IMR-90 (cell line): ENCODE measurements around the gene GAPVD1.

Experiments
- CEBPB ChIP-seq: IDR thresholded peaks from 2 replicates; pipeline ENCODE4 v1.6.1; 2012; ENCODE audit warnings: low read depth, low read length, improper control_type of control experiment
- POLR2A ChIP-seq: IDR thresholded peaks from 2 replicates; pipeline ENCODE4 v1.6.1; 2012; ENCODE audit warnings: mild to moderate bottlenecking, low read depth, low read length
- SMC3 ChIP-seq: fragments of 150-350 bp; IDR thresholded peaks from 2 replicates; pipeline ENCODE4 v1.6.1; 2016; ENCODE audit warnings: low read depth, mild to moderate bottlenecking, antibody characterized with exemption, low read length, moderate library complexity
- TF ChIP-seq, protein P1 (sequence below): conservative IDR thresholded peaks from 2 replicates; pipeline ENCODE4 v1.5.1; 2012; ENCODE audit warnings: mild to moderate bottlenecking, low read depth, low read length, improper control_type of control experiment

DNA sequence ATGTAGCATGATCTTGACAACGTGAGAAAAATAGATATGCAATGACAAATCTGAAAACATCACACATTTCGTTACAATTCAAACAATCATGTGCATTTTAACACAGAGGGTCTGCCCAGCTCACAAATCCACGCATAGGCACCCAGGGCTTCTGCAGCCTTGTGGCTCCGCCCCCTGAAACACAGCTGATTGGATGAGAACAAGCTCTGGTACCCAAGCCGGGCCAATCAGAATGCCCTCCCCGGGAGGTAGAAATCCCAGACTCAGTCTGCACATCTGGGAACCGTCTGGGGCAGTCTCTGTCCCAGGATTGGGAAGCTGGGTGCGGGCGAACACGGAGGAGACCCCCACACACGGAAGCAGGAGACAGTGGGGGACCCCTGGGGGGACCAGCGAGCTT is 137.5 kb downstream of the GAPVD1 start:
- no peak for TF ChIP-seq POLR2A
- TF ChIP-seq CEBPB: no peak
- TF ChIP-seq, protein P1, sequence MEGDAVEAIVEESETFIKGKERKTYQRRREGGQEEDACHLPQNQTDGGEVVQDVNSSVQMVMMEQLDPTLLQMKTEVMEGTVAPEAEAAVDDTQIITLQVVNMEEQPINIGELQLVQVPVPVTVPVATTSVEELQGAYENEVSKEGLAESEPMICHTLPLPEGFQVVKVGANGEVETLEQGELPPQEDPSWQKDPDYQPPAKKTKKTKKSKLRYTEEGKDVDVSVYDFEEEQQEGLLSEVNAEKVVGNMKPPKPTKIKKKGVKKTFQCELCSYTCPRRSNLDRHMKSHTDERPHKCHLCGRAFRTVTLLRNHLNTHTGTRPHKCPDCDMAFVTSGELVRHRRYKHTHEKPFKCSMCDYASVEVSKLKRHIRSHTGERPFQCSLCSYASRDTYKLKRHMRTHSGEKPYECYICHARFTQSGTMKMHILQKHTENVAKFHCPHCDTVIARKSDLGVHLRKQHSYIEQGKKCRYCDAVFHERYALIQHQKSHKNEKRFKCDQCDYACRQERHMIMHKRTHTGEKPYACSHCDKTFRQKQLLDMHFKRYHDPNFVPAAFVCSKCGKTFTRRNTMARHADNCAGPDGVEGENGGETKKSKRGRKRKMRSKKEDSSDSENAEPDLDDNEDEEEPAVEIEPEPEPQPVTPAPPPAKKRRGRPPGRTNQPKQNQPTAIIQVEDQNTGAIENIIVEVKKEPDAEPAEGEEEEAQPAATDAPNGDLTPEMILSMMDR: no peak
- TF ChIP-seq SMC3: no peak
